ENCODE results near the gene KRT76. TPM values are rescaled to one million over a fixed set of nuclear protein-coding genes. Genes with fewer than 3 reads are reported as not detected.

Gene KRT76
- total RNA-seq, 1 experiment from 2014 or later = not detected

DNA sequence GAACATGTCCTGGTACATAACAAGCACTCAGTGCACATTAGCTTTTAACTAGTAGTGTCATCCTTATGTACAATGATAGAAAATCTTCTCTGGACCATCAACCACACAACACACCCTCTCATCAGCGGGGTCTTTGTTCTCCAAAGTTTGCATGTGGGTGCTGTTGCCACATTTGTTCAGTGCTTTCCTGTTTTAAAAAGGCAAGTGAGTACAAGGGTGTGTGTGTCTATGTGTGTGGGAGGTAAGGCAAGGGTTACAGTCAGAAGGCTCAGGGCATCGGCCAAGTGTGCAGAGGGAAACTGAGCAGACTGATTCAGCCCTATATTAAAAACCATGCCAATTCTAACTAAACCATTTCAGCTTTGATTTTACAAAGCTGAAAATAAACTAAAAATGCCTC, 17.9 kb downstream of the KRT76 start:
- no peak overlapping the region for H3K27ac Mint-ChIP-seq
- no peak overlapping the region for H4K91ac ChIP-seq (ENCODE audit: insufficient read length, low read depth, low read length)
- H3K14ac ChIP-seq (ENCODE audit: insufficient read depth, low read length) = no peak overlapping the region
- H3K4me2 ChIP-seq (ENCODE audit: insufficient read depth, insufficient read length, low read length) = no peak overlapping the region
- no peak overlapping the region for H2BK15ac ChIP-seq (ENCODE audit: low read depth, low read length)
- no peak overlapping the region for H3K9ac ChIP-seq (ENCODE audit: extremely low read depth, insufficient read length, low read length)
- no CpG with 5 or more reads among the region's 2 CpGs for WGBS (ENCODE audit: extremely low coverage, insufficient read length, low lambda C conversion rate)
- H2BK20ac ChIP-seq (ENCODE audit: low read depth, low read length, poor library complexity, severe bottlenecking) = no peak overlapping the region
- TF ChIP-seq, protein P1, sequence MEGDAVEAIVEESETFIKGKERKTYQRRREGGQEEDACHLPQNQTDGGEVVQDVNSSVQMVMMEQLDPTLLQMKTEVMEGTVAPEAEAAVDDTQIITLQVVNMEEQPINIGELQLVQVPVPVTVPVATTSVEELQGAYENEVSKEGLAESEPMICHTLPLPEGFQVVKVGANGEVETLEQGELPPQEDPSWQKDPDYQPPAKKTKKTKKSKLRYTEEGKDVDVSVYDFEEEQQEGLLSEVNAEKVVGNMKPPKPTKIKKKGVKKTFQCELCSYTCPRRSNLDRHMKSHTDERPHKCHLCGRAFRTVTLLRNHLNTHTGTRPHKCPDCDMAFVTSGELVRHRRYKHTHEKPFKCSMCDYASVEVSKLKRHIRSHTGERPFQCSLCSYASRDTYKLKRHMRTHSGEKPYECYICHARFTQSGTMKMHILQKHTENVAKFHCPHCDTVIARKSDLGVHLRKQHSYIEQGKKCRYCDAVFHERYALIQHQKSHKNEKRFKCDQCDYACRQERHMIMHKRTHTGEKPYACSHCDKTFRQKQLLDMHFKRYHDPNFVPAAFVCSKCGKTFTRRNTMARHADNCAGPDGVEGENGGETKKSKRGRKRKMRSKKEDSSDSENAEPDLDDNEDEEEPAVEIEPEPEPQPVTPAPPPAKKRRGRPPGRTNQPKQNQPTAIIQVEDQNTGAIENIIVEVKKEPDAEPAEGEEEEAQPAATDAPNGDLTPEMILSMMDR (conservative IDR thresholded peaks at IDR 0.05) = no peak
- no peaks in the 10 kb centered on the region for H3K79me1 ChIP-seq (ENCODE audit: insufficient read depth, low read depth, low read length, poor library complexity, severe bottlenecking)
- H3K23me2 ChIP-seq (ENCODE audit: insufficient read length, low read depth, low read length, poor library complexity, severe bottlenecking) = no peaks in the 10 kb centered on the region
- no peak overlapping the region for H3K23ac ChIP-seq (ENCODE audit: insufficient read length, low read depth, low read length)
- no peak overlapping the region for H3K4ac ChIP-seq (ENCODE audit: low read depth, low read length)
- no peak for DNase-seq
- no peaks in the 10 kb centered on the region for H3K9me3 ChIP-seq (ENCODE audit: control insufficient read depth, low read depth, low read length)
- H3K18ac ChIP-seq (ENCODE audit: insufficient read length, low read depth, low read length) = no peak overlapping the region
- H3K4me1 Mint-ChIP-seq = no peaks in the 10 kb centered on the region
- no peak overlapping the region for H3K56ac ChIP-seq (ENCODE audit: insufficient read length, low read depth, low read length)
- H2BK120ac ChIP-seq (ENCODE audit: low read depth, low read length, poor library complexity, severe bottlenecking) = no peak overlapping the region
- H3K36me3 Mint-ChIP-seq (ENCODE audit: insufficient read depth in 1 of 3, low read depth in 3 of 3) = peaks cover 0 to 3% (median 0%) of the 10 kb centered on the region in 3 experiments; a peak in 1 of 7 replicates
- peaks cover 11% of the 10 kb centered on the region for H3K27me3 Mint-ChIP-seq (ENCODE audit: low read depth)
- no peaks in the 10 kb centered on the region for H3K4me1 ChIP-seq (ENCODE audit: insufficient read depth, low read length)
- H3K27ac ChIP-seq (ENCODE audit: insufficient read length, low read depth, low read length) = no peak overlapping the region
- H3K79me2 ChIP-seq (ENCODE audit: insufficient read depth, low read length) = no peaks in the 10 kb centered on the region
- peaks cover 17 to 32% of the 10 kb centered on the region in 2 experiments for H3K9me3 Mint-ChIP-seq
- H4K8ac ChIP-seq (replicated peaks; ENCODE audit: insufficient read length, low read depth, low read length) = no peak overlapping the region
- H4K20me1 ChIP-seq (ENCODE audit: control insufficient read depth, insufficient read depth, insufficient read length) = no peaks in the 10 kb centered on the region
- no peak overlapping the region for H2BK12ac ChIP-seq (ENCODE audit: insufficient read length, low read depth, low read length)
- H4K5ac ChIP-seq (ENCODE audit: insufficient read length, low read depth, low read length) = no peak overlapping the region
- H2BK5ac ChIP-seq (ENCODE audit: insufficient read length, low read length) = no peak overlapping the region
- no peak overlapping the region for H2AK5ac ChIP-seq (ENCODE audit: insufficient read length, low read length)
- H2AFZ ChIP-seq (ENCODE audit: low read length) = no peak overlapping the region
- no peak overlapping the region for H3T11ph ChIP-seq (ENCODE audit: low read length)
- H3K4me3 Mint-ChIP-seq = no peak overlapping the region
- no peaks in the 10 kb centered on the region for H3K27me3 ChIP-seq (ENCODE audit: insufficient read depth, low read length)

Data from H9 (cell line).